GM19455 (cell line): ENCODE results near the gene CALCOCO1.
"Not testable (repeated sequence)": the region's sequence is repeated elsewhere in the genome, so short reads cannot be mapped to it uniquely, and the experiment has no call there.

Experiments used
- ATAC-seq: cut with Tn5 transposase; IDR thresholded peaks from one replicate; pipeline ENCODE4 v1.9.1; 2021; ENCODE audit not compliant: unreplicated experiment

Gene CALCOCO1, protein sequence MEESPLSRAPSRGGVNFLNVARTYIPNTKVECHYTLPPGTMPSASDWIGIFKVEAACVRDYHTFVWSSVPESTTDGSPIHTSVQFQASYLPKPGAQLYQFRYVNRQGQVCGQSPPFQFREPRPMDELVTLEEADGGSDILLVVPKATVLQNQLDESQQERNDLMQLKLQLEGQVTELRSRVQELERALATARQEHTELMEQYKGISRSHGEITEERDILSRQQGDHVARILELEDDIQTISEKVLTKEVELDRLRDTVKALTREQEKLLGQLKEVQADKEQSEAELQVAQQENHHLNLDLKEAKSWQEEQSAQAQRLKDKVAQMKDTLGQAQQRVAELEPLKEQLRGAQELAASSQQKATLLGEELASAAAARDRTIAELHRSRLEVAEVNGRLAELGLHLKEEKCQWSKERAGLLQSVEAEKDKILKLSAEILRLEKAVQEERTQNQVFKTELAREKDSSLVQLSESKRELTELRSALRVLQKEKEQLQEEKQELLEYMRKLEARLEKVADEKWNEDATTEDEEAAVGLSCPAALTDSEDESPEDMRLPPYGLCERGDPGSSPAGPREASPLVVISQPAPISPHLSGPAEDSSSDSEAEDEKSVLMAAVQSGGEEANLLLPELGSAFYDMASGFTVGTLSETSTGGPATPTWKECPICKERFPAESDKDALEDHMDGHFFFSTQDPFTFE

DNA sequence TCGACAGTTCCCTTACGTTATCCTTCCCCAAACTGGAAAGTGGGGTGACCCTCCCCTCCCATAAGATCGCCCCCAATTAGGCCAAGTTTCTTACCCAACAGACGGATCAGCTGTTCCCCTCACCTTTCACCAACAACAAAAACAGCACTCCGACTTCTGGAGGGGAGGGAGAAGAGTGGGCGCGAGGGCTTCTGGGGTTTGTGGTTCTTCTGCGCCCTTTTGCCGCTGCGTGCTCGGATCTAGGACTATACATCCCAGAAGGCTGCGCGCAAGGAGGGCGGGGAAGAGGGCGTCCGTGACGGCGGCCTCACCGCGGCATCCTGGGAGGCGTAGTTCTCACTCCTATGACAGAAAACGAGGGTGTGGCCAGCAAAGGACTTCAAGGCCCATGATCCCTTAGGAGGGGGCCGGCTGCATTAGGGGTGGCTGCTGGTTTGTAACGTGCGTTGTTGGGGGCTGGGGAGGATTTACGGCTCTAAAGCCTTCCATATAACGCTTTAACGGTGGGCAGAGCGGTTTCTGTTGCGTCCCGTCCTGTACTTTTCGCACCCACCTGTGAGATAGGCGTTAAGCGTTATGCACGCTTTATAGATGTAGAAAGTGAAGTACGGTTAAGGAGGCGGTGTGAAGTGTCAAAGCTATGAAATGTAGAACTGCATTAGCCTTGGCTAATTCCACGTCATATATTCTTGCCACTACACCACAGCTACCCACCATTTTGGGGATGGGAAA lies at the start of gene CALCOCO1:
Gene CALCOCO1, minus strand, starts transcription at position 143 of the 732 bp plus-strand sequence. CDS start 2,210 bp downstream, outside the sequence.
- ATAC-seq, result peak; percentile 99

DNA sequence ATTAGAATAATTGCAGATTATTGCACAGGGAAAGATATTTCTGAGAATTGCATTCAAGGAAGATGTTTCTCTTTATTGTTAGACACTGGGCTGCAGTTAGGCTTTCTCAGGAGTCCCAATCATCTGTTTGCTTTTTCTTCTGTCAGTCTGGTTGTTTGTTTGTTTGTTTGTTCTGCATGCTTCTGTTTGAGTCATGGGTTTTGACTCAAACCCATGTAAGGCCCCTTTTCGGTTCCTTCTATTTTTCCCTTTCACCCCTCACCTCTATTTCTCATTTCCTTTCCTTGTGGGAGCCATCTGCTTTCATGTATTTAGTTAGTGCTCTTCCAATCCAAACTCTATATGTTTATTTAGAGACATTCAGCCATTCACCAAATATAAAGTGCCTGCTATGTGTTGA lies 49.6 kb upstream of the CALCOCO1 start:
- ATAC-seq, result no peak

DNA sequence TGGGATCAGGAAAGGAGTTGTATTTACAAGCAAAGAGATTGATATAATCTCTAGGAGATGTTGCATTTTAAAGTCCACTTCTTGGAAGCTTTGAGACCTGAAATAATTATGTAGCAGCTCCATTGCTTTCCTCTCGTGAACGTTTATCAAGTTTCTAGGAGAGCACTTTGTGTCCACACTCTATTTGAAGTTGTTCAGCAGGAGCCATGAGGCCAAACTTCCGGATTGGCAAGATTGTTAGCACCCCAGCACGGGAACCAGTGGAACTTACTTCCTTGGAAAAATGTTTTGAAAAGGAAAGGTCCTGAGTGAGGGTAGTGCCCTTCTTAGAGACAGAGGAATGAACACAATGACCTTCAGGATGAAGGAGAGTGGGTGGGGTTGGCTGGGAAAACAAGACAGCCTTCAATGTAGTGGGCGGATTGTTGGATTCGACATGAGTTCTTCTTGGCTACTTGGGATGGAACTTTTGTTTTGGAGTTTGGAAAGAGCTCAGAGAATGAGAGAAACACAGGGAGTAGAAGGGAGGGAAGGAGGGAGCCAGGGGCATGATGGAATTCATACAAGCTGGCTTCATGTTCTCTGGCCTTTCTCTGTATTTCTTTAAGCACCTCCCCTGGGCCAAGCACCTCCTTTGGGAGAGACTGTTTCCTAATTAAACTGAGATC lies 48.4 kb upstream of the CALCOCO1 start:
- ATAC-seq, result no peak

DNA sequence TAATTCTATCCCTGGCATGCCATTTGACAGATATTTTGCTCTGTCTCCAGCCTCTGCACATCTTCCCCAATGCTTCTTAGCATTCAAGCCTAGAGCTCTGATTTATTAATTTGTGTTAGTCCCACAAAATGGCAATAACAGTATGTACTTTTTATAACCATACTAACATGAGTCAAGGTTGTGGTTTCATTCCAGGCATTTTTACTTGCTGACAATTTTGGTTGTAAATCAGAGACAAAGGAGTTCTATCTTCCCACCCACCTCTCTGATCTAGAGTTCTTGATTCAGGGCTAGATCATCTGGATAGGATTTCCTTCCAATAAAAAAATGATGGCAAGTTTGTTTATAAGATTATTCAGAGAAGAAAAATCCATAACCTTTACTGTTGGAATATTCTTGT lies 43.0 kb upstream of the CALCOCO1 start:
- ATAC-seq, result no peak

DNA sequence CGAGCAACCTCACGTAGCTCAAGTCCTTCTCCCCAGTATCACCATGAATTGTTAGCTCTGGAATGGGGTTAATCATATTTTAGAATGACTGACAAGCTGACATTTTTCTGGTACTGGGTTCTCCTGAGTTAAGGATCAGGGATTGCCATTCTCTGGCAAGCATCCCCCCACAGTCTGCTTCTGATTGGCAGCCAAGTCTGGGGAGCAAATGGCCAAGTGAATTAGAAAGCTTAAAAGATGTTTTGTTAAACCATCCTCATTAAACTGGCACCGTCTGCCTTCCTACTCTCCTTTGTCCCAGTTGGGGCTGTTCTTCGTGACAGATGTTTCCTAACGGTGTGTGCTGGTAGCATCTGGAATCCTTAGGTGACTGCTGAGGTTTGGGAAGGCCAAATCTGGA lies 41.7 kb upstream of the CALCOCO1 start:
- ATAC-seq, result no peak

DNA sequence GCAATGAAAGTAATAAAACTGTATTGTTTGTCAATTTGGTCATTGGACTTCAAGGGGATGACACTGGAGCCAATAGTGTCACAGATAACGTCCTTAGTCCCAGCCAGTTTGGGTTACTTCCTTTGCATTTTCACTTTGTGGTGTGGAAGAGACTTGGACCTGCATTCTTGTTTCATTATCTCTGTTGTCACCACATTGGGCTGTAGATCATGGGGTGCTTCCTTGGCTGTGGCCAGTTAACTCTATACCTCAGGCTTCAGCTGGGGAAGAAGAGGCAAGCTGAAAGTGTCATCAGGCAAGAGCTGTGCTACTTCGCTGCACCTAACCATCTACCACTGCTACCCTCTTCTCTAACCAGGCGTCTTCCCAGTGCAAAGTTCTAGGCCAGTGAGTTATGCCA lies 39.6 kb upstream of the CALCOCO1 start:
- ATAC-seq, result no peak

DNA sequence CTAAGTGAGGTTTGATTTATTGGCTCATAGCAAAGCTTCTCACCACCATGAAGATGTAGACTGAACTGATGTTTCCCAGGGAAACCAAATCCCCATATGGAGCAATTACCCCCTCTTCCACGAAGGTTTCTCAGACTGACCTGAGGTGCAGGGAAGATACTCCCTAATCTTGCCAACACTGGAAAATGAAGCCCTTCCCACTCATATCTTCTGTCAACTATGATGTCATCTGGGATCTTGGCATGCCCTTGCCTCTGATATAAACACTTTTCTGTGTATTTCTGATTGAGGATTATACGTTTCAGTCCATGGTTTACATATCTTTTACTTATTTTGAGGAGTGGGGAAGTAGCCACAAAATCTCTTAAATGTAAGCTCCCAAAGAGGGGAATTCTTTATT lies 38.6 kb upstream of the CALCOCO1 start:
- no peak for ATAC-seq

DNA sequence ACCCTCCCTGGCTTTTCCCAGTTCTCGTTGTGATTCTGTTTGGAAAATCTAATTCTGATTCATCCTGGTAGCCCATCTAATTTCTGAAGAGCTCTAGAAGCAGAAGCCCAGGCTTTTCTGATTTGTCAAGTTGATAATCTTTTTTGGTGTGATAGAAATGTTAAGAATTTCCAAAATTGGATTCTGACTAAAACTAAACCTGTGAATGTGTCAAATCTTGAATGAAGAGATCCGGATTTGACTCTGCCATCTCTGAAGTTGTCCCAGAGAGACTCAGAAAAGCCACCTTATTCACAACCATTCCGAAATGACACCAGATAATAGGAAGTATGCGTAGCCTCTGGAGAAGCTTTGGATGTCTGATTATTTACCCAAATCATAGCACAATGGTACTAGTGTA lies 37.4 kb upstream of the CALCOCO1 start:
- no peak for ATAC-seq

DNA sequence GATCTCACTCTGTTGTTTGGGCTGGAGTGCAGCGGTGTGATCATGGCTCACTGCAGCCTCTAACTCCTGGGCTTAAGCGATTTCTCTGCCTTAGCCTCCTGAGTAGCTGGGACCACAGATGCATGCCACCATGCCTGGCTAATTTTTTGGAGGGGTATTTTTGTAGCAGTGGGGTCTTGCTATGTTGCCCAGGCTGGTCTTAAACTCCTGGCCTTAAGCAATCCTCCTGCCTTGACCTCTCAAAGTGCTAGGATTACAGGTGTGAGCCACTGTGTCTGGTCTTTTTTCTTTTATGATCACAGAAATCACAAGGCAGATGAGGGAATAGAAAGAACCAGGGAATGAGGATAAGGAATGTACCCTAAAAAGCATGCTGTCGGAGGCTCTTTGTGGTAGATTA lies 35.5 kb upstream of the CALCOCO1 start:
- ATAC-seq, result not testable (repeated sequence)

DNA sequence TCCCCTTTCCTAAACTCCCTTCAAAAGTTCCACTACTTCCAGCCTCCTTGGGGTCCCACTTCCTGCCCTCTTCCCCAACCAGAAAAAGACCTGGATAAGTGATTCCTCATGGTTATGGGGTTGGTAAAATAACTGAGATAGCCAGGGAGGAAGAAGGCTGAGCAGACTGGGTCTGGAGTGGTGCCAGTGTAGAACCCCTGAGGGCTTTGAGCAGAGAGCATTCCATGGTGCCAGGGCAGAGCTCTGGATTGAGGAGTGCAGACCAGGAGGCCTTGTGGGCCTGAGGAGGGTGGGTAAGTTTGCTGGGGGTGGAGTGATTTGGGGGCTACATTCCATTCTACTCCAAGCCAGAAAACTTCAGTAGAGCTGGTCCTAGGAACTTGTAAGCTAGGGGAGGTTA lies 34.1 kb upstream of the CALCOCO1 start:
- no peak for ATAC-seq

DNA sequence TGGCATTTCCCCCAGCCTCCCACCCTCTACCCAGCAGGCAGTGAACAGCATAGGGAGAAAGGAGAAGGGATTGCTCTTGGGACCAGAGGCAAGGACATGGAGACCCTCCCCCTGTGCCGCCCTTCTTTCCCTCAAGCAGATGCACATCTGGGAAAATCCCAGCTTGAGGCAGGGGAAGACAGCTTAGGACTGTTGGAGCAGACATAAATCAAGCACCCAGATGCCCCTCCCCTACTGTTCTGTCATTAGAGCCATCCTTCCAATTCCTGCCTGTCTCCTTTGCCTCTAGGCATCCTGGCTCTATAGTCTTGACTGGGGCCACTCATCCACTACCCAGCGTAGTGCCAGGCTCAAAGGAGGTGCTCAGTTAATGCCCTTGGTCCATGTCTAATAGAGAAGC lies 32.0 kb upstream of the CALCOCO1 start:
- ATAC-seq, result no peak

DNA sequence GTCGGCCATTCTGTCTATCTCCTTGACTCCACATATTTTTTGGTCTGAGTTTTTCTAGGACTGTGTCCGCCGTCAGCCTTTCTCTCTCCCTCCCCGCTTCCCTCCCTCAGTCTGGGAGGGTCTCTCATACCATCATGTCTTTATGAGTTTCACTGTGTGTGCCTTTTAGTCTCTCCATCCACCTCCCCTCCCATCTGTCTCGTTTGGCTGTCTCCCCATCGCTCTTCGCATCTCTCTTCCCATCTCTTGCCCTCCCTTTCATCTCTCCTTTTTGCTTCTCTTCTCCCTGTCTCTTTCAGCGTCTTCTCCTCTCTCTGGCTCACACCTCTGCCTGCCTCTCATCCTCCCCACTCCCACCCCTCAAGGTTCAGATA lies 31.5 kb upstream of the CALCOCO1 start:
- ATAC-seq, result no peak

DNA sequence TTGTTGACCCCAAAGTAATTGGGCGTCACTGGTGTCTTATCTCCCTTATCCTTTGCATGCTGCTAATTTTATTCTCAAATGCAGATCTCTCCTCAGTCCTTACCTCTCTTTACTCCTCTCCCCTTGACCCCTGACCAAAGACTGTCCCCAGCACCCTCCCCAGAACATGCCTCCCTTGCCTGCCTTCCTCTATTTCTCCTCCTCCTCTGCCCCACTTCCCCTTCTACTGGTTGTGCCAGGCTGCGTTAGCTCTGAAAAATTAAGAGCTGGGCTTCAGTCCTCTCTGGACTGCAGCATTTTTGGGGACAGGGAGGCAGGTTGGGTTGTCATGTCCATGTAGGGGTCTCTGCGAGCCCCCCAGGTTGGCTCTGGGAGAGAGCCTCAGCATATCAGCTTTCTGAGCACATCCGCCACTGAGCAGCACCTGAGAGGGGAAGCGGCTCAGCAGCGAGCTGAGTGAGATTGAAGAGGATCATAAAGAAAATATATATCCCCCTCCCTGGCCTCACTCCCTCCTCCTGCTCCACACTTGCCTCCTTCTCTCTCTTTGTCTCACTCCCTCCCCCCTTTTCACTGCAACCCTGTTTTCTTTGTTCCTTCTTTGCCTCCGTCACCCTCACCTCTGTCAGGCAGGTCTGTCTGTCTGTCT lies 31.0 kb upstream of the CALCOCO1 start:
- ATAC-seq, result no peak

DNA sequence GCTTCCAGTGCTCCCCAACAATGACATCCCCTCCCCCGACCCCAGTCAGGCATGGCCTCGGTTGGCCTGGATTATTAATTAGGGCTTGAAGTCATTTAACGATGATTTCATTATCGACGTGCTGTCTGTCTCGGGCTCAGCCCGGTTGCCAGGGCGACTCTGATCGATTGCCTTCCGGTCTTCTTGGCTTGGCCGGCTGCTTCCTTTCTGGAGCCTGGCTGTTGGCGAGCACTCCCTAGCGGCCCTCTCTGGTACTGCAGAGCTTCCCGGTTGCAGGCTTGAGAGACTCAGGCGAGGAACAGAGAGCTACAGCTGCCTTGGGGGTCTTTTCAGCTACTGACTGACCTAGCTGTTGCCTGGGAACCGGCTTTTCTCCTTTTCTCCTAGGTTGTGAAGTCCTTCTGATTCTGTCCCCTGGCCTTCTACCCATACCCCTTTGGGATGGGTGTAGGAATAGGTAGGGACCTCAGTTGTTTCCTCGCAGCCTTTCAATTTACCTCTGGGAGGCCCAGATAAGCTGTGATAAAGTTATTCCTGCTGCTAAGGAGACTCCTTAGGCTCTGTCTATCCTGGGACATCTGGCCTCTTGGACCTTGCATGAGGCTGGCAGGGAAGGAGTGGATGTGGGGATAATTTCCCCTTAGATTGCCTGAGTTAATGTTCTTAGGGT lies 30.0 kb upstream of the CALCOCO1 start:
- ATAC-seq, result no peak

DNA sequence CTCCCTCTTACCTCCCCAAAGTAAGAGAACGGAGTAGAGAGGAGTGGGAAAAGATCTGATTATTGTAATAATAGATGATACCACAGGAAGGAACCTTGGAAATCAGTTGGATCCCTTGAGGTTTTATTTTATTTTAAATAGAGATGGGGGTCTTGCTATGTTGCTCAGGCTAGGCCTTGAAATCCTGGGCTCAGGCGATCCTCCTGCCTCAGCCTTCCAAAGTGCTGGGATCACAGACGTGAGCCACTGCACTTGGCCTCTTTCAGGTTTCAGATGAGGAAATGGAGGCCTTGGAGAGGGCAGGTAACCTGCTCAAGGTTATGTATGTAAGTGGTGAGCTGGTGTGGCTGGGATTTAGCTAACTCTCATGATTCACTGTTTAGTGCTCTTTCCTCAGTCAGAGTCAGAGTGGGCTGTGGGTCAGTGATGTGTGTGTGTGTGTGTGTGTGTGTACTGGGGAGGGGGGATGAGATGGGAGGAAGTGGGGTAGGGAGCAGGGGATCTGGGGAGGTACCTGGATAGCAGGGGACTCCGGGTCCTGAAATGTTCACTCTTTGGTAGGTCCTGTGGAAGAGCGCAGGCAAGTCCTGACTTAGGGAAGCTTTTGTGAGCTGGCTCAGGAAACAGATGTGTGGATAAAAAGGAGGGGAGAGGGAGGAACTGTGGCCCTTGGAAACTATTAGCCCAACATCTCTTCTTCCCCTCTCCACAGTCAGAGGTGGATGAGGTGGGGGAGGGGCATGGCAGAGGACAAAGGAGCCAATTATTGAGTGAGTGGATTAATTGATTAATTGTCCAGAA lies 29.2 kb upstream of the CALCOCO1 start:
- no peak for ATAC-seq

DNA sequence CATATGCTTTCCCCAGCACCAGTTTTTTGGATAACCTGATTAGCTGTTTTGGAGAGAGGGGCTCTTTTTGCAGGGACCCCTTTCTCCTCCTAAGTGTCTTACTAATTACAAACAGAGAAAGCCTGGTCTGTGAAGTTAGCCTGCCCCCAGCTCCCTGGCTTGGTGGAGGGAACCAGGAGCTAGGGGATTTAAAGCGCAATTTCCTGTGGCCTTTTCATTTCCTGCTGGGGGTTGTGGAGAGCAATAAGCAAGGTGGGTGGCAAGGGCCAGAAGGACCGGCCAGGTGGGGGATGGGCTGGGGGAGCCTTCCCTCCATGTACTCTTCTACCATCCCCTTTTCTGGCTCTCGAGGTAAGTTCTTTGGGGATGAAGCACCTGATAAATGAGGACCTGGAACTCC lies 28.6 kb upstream of the CALCOCO1 start:
- ATAC-seq, result no peak

DNA sequence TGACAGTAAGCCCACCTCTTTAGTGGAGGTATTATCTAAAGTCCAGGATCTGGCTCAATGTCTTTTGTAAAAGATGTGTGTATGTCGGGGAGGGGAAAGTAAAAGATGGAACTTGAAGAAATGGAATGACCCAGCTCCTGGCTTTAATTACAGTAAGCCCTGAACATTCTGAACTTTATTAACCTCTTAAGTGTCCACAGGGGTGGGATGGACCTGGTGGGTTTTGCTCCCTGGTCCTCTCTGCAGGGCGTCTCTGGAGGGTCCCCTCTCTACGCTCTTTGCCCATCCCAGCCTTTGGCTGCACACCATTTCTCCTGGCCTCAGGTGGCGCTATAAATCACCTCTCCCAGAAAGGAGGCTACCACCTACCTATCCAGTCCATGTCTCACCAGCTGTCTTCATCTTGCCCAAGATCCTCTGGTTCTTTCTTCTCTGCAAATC lies 28.2 kb upstream of the CALCOCO1 start:
- no peak for ATAC-seq

DNA sequence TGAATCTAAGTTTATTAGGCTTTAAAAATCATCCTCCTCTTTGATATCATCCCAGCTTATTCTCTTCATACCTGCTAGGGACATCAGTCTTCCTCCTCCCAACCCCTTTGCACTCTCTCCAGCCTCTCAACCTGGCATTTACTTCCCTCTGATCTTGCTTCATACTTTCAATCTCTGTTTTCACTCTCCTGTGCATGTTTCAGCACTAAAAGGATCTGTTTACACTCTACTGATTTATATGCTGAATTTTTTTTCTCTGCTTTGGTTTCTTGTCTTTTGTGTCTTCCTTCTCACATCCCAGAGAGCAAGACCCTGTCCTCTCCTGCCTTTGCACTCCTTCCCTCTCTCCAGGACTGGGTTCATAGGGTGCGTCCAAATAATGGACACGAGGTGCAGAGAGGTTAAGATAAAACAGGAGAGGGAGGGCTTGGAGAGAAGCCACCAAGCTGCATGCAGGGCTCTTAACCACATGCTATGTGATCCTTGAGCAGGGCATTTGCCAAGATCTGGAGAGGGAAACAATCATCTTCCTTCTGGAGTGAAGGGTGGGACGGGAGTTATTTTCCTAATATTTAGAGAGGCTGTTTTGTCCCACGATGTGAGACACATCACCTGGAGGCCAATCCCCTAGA lies 27.5 kb upstream of the CALCOCO1 start:
- no peak for ATAC-seq

DNA sequence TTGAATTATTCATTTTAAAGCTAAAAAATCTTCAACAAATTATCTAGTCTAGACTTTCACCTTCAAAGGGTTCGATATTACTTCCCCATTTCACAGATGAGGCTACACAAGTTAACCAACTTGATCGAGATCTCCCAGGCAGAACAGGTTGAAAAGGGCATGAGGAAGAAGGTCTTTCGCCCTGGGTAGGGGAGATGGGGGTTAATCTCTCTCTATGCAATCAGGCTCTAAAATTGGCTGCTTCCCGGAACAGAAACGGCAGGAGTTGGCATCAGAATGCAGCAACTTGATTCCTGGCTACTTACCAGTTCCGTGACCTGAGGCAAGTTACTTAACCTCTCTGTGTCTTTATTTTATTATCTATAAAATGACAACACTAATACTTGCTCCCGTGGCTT lies 26.9 kb upstream of the CALCOCO1 start:
- ATAC-seq, result no peak
